Endothelial cell of umbilical vein (primary cell): Measurements from ENCODE around the gene LBHD2.

Experiments used
- CTCF ChIP-seq, 2 donors: IDR thresholded peaks; 1 replicate in 1 of 2; 2 replicates in 1 of 2; pipeline ENCODE4 v1.5.1; 2011; ENCODE audit warnings: low read length in 2 of 2, mild to moderate bottlenecking in 2 of 2, moderate library complexity in 2 of 2, control low read depth in 1 of 2, inconsistent platforms in 1 of 2, low read depth in 1 of 2; ENCODE audit not compliant: insufficient read depth in 1 of 2; ENCODE audit errors: extremely low read depth in 1 of 2
- EZH2 ChIP-seq: IDR thresholded peaks from 2 replicates; pipeline ENCODE4 v1.6.1; 2012; ENCODE audit warnings: borderline replicate concordance, low read depth, mild to moderate bottlenecking, moderate library complexity, low read length, inconsistent platforms; ENCODE audit not compliant: severe bottlenecking
- FOS ChIP-seq: IDR thresholded peaks from 2 replicates; pipeline ENCODE4 v1.6.1; 2011; ENCODE audit warnings: mild to moderate bottlenecking, low read length, moderate library complexity, borderline replicate concordance; ENCODE audit not compliant: insufficient read depth
- GATA2 ChIP-seq: IDR thresholded peaks from 2 replicates; pipeline ENCODE4 v1.7.0; 2011; ENCODE audit warnings: low read depth, mild to moderate bottlenecking, moderate library complexity, mixed read lengths, low read length; ENCODE audit not compliant: insufficient read length, insufficient read depth
- JUN ChIP-seq: IDR thresholded peaks from 2 replicates; pipeline ENCODE4 v1.6.1; 2011; ENCODE audit warnings: borderline replicate concordance, low read depth; ENCODE audit not compliant: insufficient read length, insufficient read depth
- POLR2A ChIP-seq: IDR thresholded peaks from 2 replicates; pipeline ENCODE4 v1.6.1; 2012; ENCODE audit warnings: low read depth, mild to moderate bottlenecking, control low read depth, low read length
- POLR2AphosphoS5 ChIP-seq: IDR thresholded peaks from 2 replicates; pipeline ENCODE4 v1.6.1; 2012; ENCODE audit warnings: low read depth, mild to moderate bottlenecking, control low read depth, low read length, moderate library complexity; ENCODE audit not compliant: insufficient read depth

- TF ChIP-seq CTCF (IDR thresholded peaks at IDR 0.05; ENCODE audit: extremely low read depth in 1 of 2, insufficient read depth in 1 of 2, low read depth in 1 of 2, low read length in 2 of 2) (no peak), POLR2A (no peak), EZH2 (no peak), POLR2AphosphoS5 (no peak), JUN (no peak), FOS (no peak), GATA2 (no peak)
Observed at GRCh38 chr14:103134405-103134804, 50.4 kb downstream of the LBHD2 start.
